Measurements from ENCODE around the gene LRRC45.
A peak's percentile ranks its signal among the peaks of the same experiment; 100 is the strongest.

- TF ChIP-seq CTCF (IDR thresholded peaks at IDR 0.05) (peak; percentile 38 to 78 (median 72)), POLR2A (IDR thresholded peaks at IDR 0.05) (peak; percentile 95 to 97)
These were observed 14.2 kb downstream of the LRRC45 start, which contains the start of gene DCXR for GRCh38 chr17:82037092-82037888.

All from uterus (tissue), 2 donors.